Heart right ventricle (tissue), 16 donors: ENCODE measurements around the gene SLC25A47. TPM values are rescaled to one million over a fixed set of nuclear protein-coding genes. Genes with fewer than 3 reads are reported as not detected.
"Not testable (repeated sequence)": the region's sequence is repeated elsewhere in the genome, so short reads cannot be mapped to it uniquely, and the experiment has no call there.

Source experiments
- ATAC-seq, 8 donors: fragments of 200-7000 bp; cut with Tn5 transposase; one replicate each; pipeline ENCODE4 v1.9.1; 2020; ENCODE audit warnings: mild to moderate bottlenecking in 8 of 8, moderate library complexity in 8 of 8, moderate number of reproducible peaks in 1 of 8
- DNase-seq, 2 donors: peaks; one replicate each; pipeline ENCODE4 v3.0.0-alpha.2; 2020
- H3K27ac ChIP-seq, 10 donors: fragments of 200-600 bp; sonication (generic) in 2 of 10; one replicate each; pipeline versions ENCODE4 v1.5.0 to v1.8.0; 2020 to 2022; ENCODE audit warnings: mild to moderate bottlenecking in 3 of 10
- H3K27me3 ChIP-seq, 7 donors: fragments of 200-600 bp; one replicate each; pipeline ENCODE4 v1.8.0; 2021 to 2022; ENCODE audit warnings: mild to moderate bottlenecking in 2 of 7
- H3K36me3 ChIP-seq, 9 donors: fragments of 200-600 bp; sonication (generic) in 1 of 9; one replicate each; pipeline versions ENCODE4 v1.5.0 to v1.8.0; 2020 to 2022; ENCODE audit warnings: mild to moderate bottlenecking in 2 of 9
- H3K4me1 ChIP-seq, 9 donors: fragments of 200-600 bp; sonication (generic) in 1 of 9; one replicate each; pipeline versions ENCODE4 v1.5.0 to v1.8.0; 2020 to 2022; ENCODE audit warnings: mild to moderate bottlenecking in 4 of 9
- H3K4me3 ChIP-seq, 10 donors: fragments of 200-600 bp; sonication (generic) in 2 of 10; one replicate each; pipeline versions ENCODE4 v1.5.0 to v1.8.0; 2020 to 2022; ENCODE audit warnings: mild to moderate bottlenecking in 7 of 10, moderate library complexity in 2 of 10
- H3K9me3 ChIP-seq, 11 donors: fragments of 200-600 bp in 10 of 11; sonication (generic) in 2 of 11; one replicate each; pipeline versions ENCODE4 v1.5.0 to v1.8.0; 2013 to 2022; ENCODE audit warnings: mild to moderate bottlenecking in 2 of 11, control low read depth in 1 of 11, moderate library complexity in 1 of 11
- CTCF ChIP-seq, 9 donors: fragments of 200-600 bp; sonication (generic) in 2 of 9; IDR thresholded peaks; one replicate each; pipeline versions ENCODE4 v1.5.0 to v1.8.0; 2021 to 2022; ENCODE audit warnings: antibody characterized with exemption in 9 of 9, mild to moderate bottlenecking in 5 of 9, moderate library complexity in 1 of 9
- WGBS, 2 donors: extraction: QIAGEN DNeasy Blood & Tissue Kit; methylation state at CpG; one replicate each; pipeline ENCODE4 v1.1.7; 2013; ENCODE audit warnings: inconsistent platforms in 1 of 2; 5-methylcytosine and 5-hydroxymethylcytosine counted together
- intact Hi-C, 10 donors: fragments of 100-400 bp; cut with DNase I; formaldehyde crosslinking; loops; one replicate each; pipeline versions ENCODE4 v1.11.1 to v1.14.2; 2022
- polyA plus RNA-seq, 2 donors: library from polyadenylated mRNA; stranded (reverse); fragments of 200-250 nt; gene quantifications; one replicate each; pipeline ENCODE4 v1.2.3, GENCODE V29; 2013
- total RNA-seq, 10 donors: library from RNA; stranded (reverse); fragmentation: NEBNext Ultra II Directional in 3 of 10; extraction: Animal tissue kit (Norgen Biotek cat#: 25700) in 3 of 10; gene quantifications; one replicate each; pipeline versions ENCODE4 v1.2.1 to v1.2.4, GENCODE V29; 2021 to 2023
- donor health status: Arrhythmogenic right ventricular cardiomyopathy.
- donor health status: ischemic (EF 13 %, LVEDD 7.1; RV severe dilation, severe dysfunction).
- donor health status: healthy with polysubstance abuse.
- donor health status: DM: no; HTN: yes; CAD: no.
- donor health status: DM: no; HTN: no; CAD: no.
- donor health status: ischemic (EF 25% LVEDD 6.9; RV normal size, moderate dysfunction).
- donor health status: ischemic (EF 25% LVEDD 5.7; RV mildly dilated, moderate dysfunction).
- donor health status: healthy.
- donor health status: DM: yes; HTN: yes; CAD: no.
- donor health status: Ischemic cardiomyopathy.
- donor health status: ischemic (EF 35%, LVEDD 5.7; RV mildly dilated, moderate dysfunction).
- donor health status: nonischemic (EF 11% LVEDD 7.7; RV severe dilation, severe dysfunction).
- donor health status: DM: yes; HTN: yes; CAD: no.
- donor health status: PGD.
- donor health status: ischemic (EF 29% LVEDD 5.4; RV normal size, mild dysfunction).
- donor health status: nonischemic (EF 23%, LVEDD 6.1; RV moderate dilation, normal function).

SLC25A47 gene
- total and polyA plus RNA-seq, 12 donors = not detected

GRCh38 chr14:100306101-100306997 is 16.8 kb upstream of the SLC25A47 start, which contains the start of gene SLC25A29:
SLC25A29 (minus strand) TSS chr14:100306444; CDS start chr14:100306232, 212 bp downstream.
- WGBS, 2 donors = 0 to 1% methylated on average over 112 to 131 of the region's 131 CpGs
- Histone ChIP-seq H3K27me3 (no peaks in the 10 kb centered on the region), H3K27ac (peak within 1 kb of the TSS; percentile 84 to 95 (median 90)), H3K9me3 (no peaks in the 10 kb centered on the region), H3K36me3 (no peaks in the 10 kb centered on the region), H3K4me3 (peak within 1 kb of the TSS; percentile 65 to 99 (median 92)), H3K4me1 (peaks cover 4 to 69% (median 45%) of the 10 kb centered on the region in 9 donors)
- DNase-seq (peak; percentile 88 to 90), ATAC-seq (peak; percentile 87 to 94 (median 90))
- intact Hi-C loops = loop anchor here in 9 of 10 donors (2.0 to 10.0 kb wide), 5 partner anchors 64 to 71 kb away; partner anchors contain the start of gene WDR25 (in 7 of the 9)
- TF ChIP-seq CTCF (IDR thresholded peaks at IDR 0.05) = no peak

GRCh38 chr14:100306998-100307765 is 16.0 kb upstream of the SLC25A47 start:
- ATAC-seq = peak; percentile 8 to 45 (median 30)
- Histone ChIP-seq H3K27me3 (no peaks in the 10 kb centered on the region), H3K4me1 (peaks cover 4 to 69% (median 45%) of the 10 kb centered on the region in 9 donors), H3K27ac (peak overlapping the region; percentile 84 to 95 (median 90)), H3K36me3 (no peaks in the 10 kb centered on the region), H3K9me3 (no peaks in the 10 kb centered on the region), H3K4me3 (peak overlapping the region; percentile 65 to 99 (median 92))
- WGBS, 2 donors = 5 to 6% methylated on average over 41 to 49 of the region's 49 CpGs
- intact Hi-C loops = loop anchor here in 9 of 10 donors (2.0 to 10.0 kb wide), 5 partner anchors 65 to 70 kb away; partner anchors contain the start of gene WDR25 (in 7 of the 9)
- no peak for TF ChIP-seq CTCF (IDR thresholded peaks at IDR 0.05)
- DNase-seq = peak; percentile 26 to 38

GRCh38 chr14:100307766-100308426 is 15.2 kb upstream of the SLC25A47 start:
- no peaks in the 10 kb centered on the region for H3K9me3 ChIP-seq
- peak overlapping the region in 8 of 10 donors; percentile 66 to 99 (median 93) for H3K4me3 ChIP-seq
- peak overlapping the region in 8 of 10 donors; percentile 88 to 95 (median 92) for H3K27ac ChIP-seq
- no peak for TF ChIP-seq CTCF (IDR thresholded peaks at IDR 0.05)
- DNase-seq (no peak), ATAC-seq (no peak)
- intact Hi-C loops = loop anchor here in 9 of 10 donors (2.0 to 10.0 kb wide), 5 partner anchors 64 to 69 kb away; partner anchors contain the start of gene WDR25 (in 7 of the 9)
- H3K4me1 ChIP-seq = peaks cover 4 to 66% (median 44%) of the 10 kb centered on the region in 9 donors
- no peaks in the 10 kb centered on the region for H3K27me3 ChIP-seq
- H3K36me3 ChIP-seq = no peaks in the 10 kb centered on the region
- WGBS, 2 donors = 87 to 88% methylated on average over 5 of the region's 5 CpGs

- not testable (repeated sequence) for H3K36me3 ChIP-seq, H3K9me3 ChIP-seq, H3K27me3 ChIP-seq, DNase-seq, H3K4me3 ChIP-seq, ATAC-seq
- 81 to 90% methylated on average over 6 of the region's 6 CpGs for WGBS, 2 donors
- H3K4me1 ChIP-seq = peaks cover 4 to 68% (median 46%) of the 10 kb centered on the region in 9 donors
- intact Hi-C loops = loop anchor here in 8 of 10 donors (5.0 to 10.0 kb wide), 4 partner anchors 64 to 69 kb away; partner anchors contain the start of gene WDR25 (in 6 of the 8)
- H3K27ac ChIP-seq = peak overlapping the region in 6 of 10 donors; percentile 13 to 94 (median 47)
Observed at GRCh38 chr14:100308427-100308792, 14.7 kb upstream of the SLC25A47 start.
